Memory B cell (primary cell): ENCODE measurements around the gene RAB3GAP2.

Experiments
- ATAC-seq: fragments of 150-1000 bp; cut with Tn5 transposase; 2 replicates; pipeline ENCODE4 v1.10.0; 2021; ENCODE audit warnings: low read depth, mild to moderate bottlenecking, moderate library complexity
- DNase-seq, 2 donors: peaks; one replicate each; pipeline ENCODE4 v3.0.0; 2022; ENCODE audit warnings: low spot score in 2 of 2
- H3K27ac Mint-ChIP-seq: one replicate; pipeline ENCODE4 v1.8.0; 2022; ENCODE audit warnings: mild to moderate bottlenecking, moderate library complexity, mixed read lengths
- H3K27me3 Mint-ChIP-seq: one replicate; pipeline ENCODE4 v1.8.0; 2022; ENCODE audit warnings: mixed read lengths
- H3K36me3 Mint-ChIP-seq: one replicate; pipeline ENCODE4 v1.8.0; 2022; ENCODE audit warnings: mild to moderate bottlenecking, mixed read lengths
- H3K4me1 Mint-ChIP-seq: one replicate; pipeline ENCODE4 v1.8.0; 2022; ENCODE audit warnings: mixed read lengths
- H3K4me3 Mint-ChIP-seq: one replicate; pipeline ENCODE4 v1.8.0; 2022; ENCODE audit warnings: mild to moderate bottlenecking, moderate library complexity, mixed read lengths
- H3K9me3 Mint-ChIP-seq: one replicate; pipeline ENCODE4 v1.8.0; 2022; ENCODE audit warnings: mixed read lengths

The RAB3GAP2 gene

GRCh38 chr1:220300442-220301121 lies 28.3 kb upstream of the RAB3GAP2 start:
- Mint-ChIP-seq H3K4me3 (no peak overlapping the region), H3K36me3 (no peaks in the 10 kb centered on the region), H3K27ac (no peak overlapping the region), H3K27me3 (no peaks in the 10 kb centered on the region), H3K9me3 (no peaks in the 10 kb centered on the region), H3K4me1 (no peaks in the 10 kb centered on the region)
- ATAC-seq (no peak), DNase-seq (no peak)

- ATAC-seq (no peak), DNase-seq (no peak)
- Mint-ChIP-seq H3K4me1 (no peaks in the 10 kb centered on the region), H3K9me3 (no peaks in the 10 kb centered on the region), H3K27ac (no peak overlapping the region), H3K27me3 (no peaks in the 10 kb centered on the region), H3K4me3 (no peak overlapping the region), H3K36me3 (no peaks in the 10 kb centered on the region)
These were observed 27.1 kb upstream of the RAB3GAP2 start for GRCh38 chr1:220299337-220299736.

- ATAC-seq (no peak), DNase-seq (no peak)
- Mint-ChIP-seq H3K4me1 (no peaks in the 10 kb centered on the region), H3K9me3 (no peaks in the 10 kb centered on the region), H3K36me3 (no peaks in the 10 kb centered on the region), H3K27ac (no peak overlapping the region), H3K27me3 (no peaks in the 10 kb centered on the region), H3K4me3 (no peak overlapping the region)
These were observed 26.4 kb upstream of the RAB3GAP2 start for GRCh38 chr1:220298470-220299205.

GRCh38 chr1:220296981-220297380 lies 24.7 kb upstream of the RAB3GAP2 start:
- no peaks in the 10 kb centered on the region for H3K4me1 Mint-ChIP-seq
- DNase-seq = no peak
- H3K27ac Mint-ChIP-seq = no peak overlapping the region
- no peaks in the 10 kb centered on the region for H3K36me3 Mint-ChIP-seq
- H3K27me3 Mint-ChIP-seq = no peaks in the 10 kb centered on the region
- no peaks in the 10 kb centered on the region for H3K9me3 Mint-ChIP-seq
- no peak for ATAC-seq
- H3K4me3 Mint-ChIP-seq = no peak overlapping the region

GRCh38 chr1:220294846-220295301 lies 22.6 kb upstream of the RAB3GAP2 start:
- Mint-ChIP-seq H3K4me1 (no peaks in the 10 kb centered on the region), H3K27ac (no peak overlapping the region), H3K9me3 (no peaks in the 10 kb centered on the region), H3K36me3 (no peaks in the 10 kb centered on the region), H3K4me3 (no peak overlapping the region), H3K27me3 (peaks cover 3% of the 10 kb centered on the region)
- ATAC-seq = no peak
- no peak for DNase-seq

- Mint-ChIP-seq H3K27me3 (peaks cover 3% of the 10 kb centered on the region), H3K4me1 (no peaks in the 10 kb centered on the region), H3K4me3 (no peak overlapping the region), H3K9me3 (no peaks in the 10 kb centered on the region), H3K36me3 (no peaks in the 10 kb centered on the region), H3K27ac (no peak overlapping the region)
- no peak for DNase-seq
- ATAC-seq = no peak
These were observed 19.3 kb upstream of the RAB3GAP2 start for GRCh38 chr1:220291580-220291979.

- Mint-ChIP-seq H3K9me3 (no peaks in the 10 kb centered on the region), H3K4me3 (no peak overlapping the region), H3K27me3 (peaks cover 3% of the 10 kb centered on the region), H3K27ac (no peak overlapping the region), H3K4me1 (no peaks in the 10 kb centered on the region), H3K36me3 (no peaks in the 10 kb centered on the region)
- ATAC-seq (no peak), DNase-seq (no peak)
These were observed 18.0 kb upstream of the RAB3GAP2 start for GRCh38 chr1:220290140-220290761.

- DNase-seq = no peak
- no peaks in the 10 kb centered on the region for H3K4me1 Mint-ChIP-seq
These were observed 14.9 kb upstream of the RAB3GAP2 start for GRCh38 chr1:220287129-220287528.

GRCh38 chr1:220283625-220284024 lies 11.4 kb upstream of the RAB3GAP2 start:
- Mint-ChIP-seq H3K27me3 (no peaks in the 10 kb centered on the region), H3K27ac (no peak overlapping the region), H3K4me3 (no peak overlapping the region), H3K9me3 (no peaks in the 10 kb centered on the region), H3K4me1 (no peaks in the 10 kb centered on the region), H3K36me3 (no peaks in the 10 kb centered on the region)
- ATAC-seq = no peak
- DNase-seq = no peak

More at GRCh38 chr1:220287129-220287528, 14.9 kb upstream of the RAB3GAP2 start:
- no peak for ATAC-seq
- no peaks in the 10 kb centered on the region for H3K9me3 Mint-ChIP-seq
- H3K36me3 Mint-ChIP-seq = no peaks in the 10 kb centered on the region
- no peak overlapping the region for H3K4me3 Mint-ChIP-seq
- no peak overlapping the region for H3K27ac Mint-ChIP-seq
- peaks cover 3% of the 10 kb centered on the region for H3K27me3 Mint-ChIP-seq

GRCh38 chr1:220281159-220281574 lies 8.9 kb upstream of the RAB3GAP2 start:
- H3K9me3 Mint-ChIP-seq = no peaks in the 10 kb centered on the region
- H3K27ac Mint-ChIP-seq = no peak overlapping the region
- no peaks in the 10 kb centered on the region for H3K4me1 Mint-ChIP-seq
- H3K4me3 Mint-ChIP-seq = no peak overlapping the region
- H3K27me3 Mint-ChIP-seq = peaks cover 2% of the 10 kb centered on the region
- H3K36me3 Mint-ChIP-seq = no peaks in the 10 kb centered on the region
- ATAC-seq (no peak), DNase-seq (no peak)

- ATAC-seq = no peak
These were observed 8.0 kb upstream of the RAB3GAP2 start for GRCh38 chr1:220280249-220280648.

GRCh38 chr1:220278991-220279390 lies 6.7 kb upstream of the RAB3GAP2 start:
- H3K27ac Mint-ChIP-seq = no peak overlapping the region
- H3K4me1 Mint-ChIP-seq = no peaks in the 10 kb centered on the region
- no peaks in the 10 kb centered on the region for H3K36me3 Mint-ChIP-seq
- no peak for DNase-seq
- no peaks in the 10 kb centered on the region for H3K9me3 Mint-ChIP-seq
- peaks cover 4% of the 10 kb centered on the region for H3K27me3 Mint-ChIP-seq
- H3K4me3 Mint-ChIP-seq = no peak overlapping the region
- no peak for ATAC-seq

More at GRCh38 chr1:220280249-220280648, 8.0 kb upstream of the RAB3GAP2 start:
- no peak overlapping the region for H3K27ac Mint-ChIP-seq
- no peaks in the 10 kb centered on the region for H3K9me3 Mint-ChIP-seq
- DNase-seq = no peak
- no peaks in the 10 kb centered on the region for H3K36me3 Mint-ChIP-seq
- no peak overlapping the region for H3K4me3 Mint-ChIP-seq
- H3K4me1 Mint-ChIP-seq = no peaks in the 10 kb centered on the region
- peaks cover 4% of the 10 kb centered on the region for H3K27me3 Mint-ChIP-seq

GRCh38 chr1:220275430-220275829 lies 3.2 kb upstream of the RAB3GAP2 start:
- H3K36me3 Mint-ChIP-seq = no peaks in the 10 kb centered on the region
- peaks cover 4% of the 10 kb centered on the region for H3K27me3 Mint-ChIP-seq
- no peak overlapping the region for H3K4me3 Mint-ChIP-seq
- DNase-seq (no peak), ATAC-seq (no peak)
- peaks cover 2% of the 10 kb centered on the region for H3K4me1 Mint-ChIP-seq
- no peak overlapping the region for H3K27ac Mint-ChIP-seq
- no peaks in the 10 kb centered on the region for H3K9me3 Mint-ChIP-seq

GRCh38 chr1:220274251-220274855 lies 2.1 kb upstream of the RAB3GAP2 start:
- Mint-ChIP-seq H3K9me3 (no peaks in the 10 kb centered on the region), H3K36me3 (no peaks in the 10 kb centered on the region), H3K4me3 (no peak overlapping the region), H3K27me3 (peaks cover 4% of the 10 kb centered on the region), H3K4me1 (peaks cover 2% of the 10 kb centered on the region), H3K27ac (no peak overlapping the region)
- no peak for ATAC-seq
- no peak for DNase-seq
